GM19035 (cell line): ENCODE data around the gene TMEM259.

Experiments
- ATAC-seq: cut with Tn5 transposase; IDR thresholded peaks from one replicate; pipeline ENCODE4 v1.9.1; 2021; ENCODE audit not compliant: unreplicated experiment

TMEM259 gene

DNA sequence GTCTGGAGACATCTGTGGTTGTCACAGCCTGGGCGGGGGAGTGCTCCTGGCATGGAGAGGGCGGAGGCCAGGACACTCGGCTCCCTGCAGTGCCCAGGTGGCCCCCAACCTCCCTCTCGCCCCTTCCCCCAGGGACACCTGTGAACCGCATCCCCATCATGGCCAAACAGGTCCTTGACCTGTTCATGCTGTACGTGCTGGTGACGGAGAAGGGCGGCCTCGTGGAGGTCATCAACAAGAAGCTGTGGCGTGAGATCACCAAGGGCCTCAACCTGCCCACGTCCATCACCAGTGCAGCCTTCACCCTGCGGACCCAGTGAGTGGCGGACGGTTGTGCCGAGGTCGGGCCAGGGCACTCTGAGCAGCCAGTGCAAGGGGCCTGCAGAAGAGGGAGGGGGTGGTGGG lies 56.8 kb downstream of the TMEM259 start:
- no peak for ATAC-seq

- ATAC-seq: no peak
Observed at GRCh38 chr19:963486-963951, 57.4 kb downstream of the TMEM259 start.

DNA sequence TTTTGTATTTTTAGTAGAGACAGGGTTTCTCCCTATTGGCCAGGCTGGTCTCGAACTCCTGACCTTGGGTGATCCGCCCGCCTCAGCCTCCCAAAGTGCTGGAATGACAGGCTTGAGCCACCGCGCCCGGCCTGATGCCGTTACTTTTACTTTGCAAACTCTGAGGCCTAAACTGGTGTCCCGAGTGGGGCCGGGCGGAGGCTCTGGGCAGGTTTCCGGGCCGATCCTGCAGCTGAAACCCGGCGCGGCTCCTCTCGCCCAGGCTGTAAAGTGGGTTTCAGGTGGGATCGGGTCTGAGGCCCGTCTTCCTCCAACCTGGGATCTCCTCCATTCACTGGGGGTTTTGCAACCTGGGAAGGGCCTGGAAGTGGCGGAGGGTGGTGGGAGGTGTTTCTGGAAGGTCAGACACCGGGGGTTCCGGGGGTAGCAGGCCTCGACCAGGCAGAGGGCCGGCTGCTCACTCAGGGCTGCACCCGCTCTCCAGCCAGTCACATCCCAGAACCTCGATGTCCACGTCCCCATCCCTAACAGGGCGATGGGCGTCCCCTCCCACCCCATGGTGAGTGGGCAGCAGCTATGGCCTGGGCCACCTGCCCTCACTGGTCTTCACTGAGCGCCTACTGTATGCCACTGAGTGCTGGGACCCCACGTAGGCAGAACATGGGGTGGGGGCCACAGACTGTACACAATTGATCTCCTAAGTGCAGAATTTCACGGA lies 58.1 kb downstream of the TMEM259 start:
- ATAC-seq: no peak

- no peak for ATAC-seq
Observed at GRCh38 chr19:961866-962620, 58.9 kb downstream of the TMEM259 start.

DNA sequence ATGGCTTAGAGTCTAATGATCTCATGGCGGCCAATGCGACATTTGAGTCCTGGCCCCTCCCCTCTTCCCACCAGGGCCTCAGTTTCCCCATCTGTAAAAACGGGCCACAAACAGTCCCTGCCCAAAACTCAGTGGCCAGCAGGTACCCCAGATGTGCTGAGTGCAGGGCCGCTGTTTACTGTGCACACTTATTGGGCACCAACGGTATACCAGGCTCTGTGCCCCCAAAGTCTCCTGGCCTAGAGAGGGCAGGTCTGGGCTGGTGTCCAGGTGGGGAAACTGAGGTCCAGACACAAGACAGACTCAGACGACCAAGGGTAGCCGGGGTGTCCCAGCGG lies 60.4 kb downstream of the TMEM259 start:
- no peak for ATAC-seq

GRCh38 chr19:960020-960419 lies 60.9 kb downstream of the TMEM259 start:
- no peak for ATAC-seq
